ENCODE data around the gene SPSB4.

DNA sequence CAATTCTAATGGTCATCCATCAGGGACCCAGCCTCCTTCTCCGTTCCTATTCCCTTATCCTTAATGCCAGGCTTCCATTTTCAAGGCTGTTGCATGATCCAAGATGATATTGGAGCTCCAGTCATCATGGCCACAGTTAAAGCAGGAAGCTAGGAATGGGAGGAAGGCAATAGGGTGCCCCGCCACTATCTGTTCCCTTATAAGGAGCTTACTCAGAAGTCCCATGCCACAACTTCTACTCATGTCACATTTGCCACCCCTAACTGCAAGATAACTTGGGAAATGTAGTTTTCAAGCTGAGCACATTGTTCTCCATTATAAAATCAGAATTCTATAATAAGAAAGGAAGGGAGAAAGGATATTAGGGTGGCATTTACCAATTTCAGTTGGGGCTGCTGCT, 38.6 kb upstream of the SPSB4 start:
- TF ChIP-seq, protein P1, sequence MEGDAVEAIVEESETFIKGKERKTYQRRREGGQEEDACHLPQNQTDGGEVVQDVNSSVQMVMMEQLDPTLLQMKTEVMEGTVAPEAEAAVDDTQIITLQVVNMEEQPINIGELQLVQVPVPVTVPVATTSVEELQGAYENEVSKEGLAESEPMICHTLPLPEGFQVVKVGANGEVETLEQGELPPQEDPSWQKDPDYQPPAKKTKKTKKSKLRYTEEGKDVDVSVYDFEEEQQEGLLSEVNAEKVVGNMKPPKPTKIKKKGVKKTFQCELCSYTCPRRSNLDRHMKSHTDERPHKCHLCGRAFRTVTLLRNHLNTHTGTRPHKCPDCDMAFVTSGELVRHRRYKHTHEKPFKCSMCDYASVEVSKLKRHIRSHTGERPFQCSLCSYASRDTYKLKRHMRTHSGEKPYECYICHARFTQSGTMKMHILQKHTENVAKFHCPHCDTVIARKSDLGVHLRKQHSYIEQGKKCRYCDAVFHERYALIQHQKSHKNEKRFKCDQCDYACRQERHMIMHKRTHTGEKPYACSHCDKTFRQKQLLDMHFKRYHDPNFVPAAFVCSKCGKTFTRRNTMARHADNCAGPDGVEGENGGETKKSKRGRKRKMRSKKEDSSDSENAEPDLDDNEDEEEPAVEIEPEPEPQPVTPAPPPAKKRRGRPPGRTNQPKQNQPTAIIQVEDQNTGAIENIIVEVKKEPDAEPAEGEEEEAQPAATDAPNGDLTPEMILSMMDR (IDR thresholded peaks at IDR 0.05) = no peak
- TF ChIP-seq EZH2 (IDR thresholded peaks at IDR 0.05; ENCODE audit: borderline replicate concordance, insufficient read depth, low read depth, low read length, poor library complexity, severe bottlenecking) = no peak
